Ishikawa (cell line): ENCODE data around the gene MTHFD1L.
"Not testable (repeated sequence)": the region's sequence is repeated elsewhere in the genome, so short reads cannot be mapped to it uniquely, and the experiment has no call there.

Experiments
- CEBPB ChIP-seq: IDR thresholded peaks from 2 replicates; pipeline ENCODE4 v1.6.1; 2012
- CREB1 ChIP-seq: IDR thresholded peaks from 2 replicates; pipeline ENCODE4 v1.6.1; 2012; ENCODE audit warnings: low read depth
- EP300 ChIP-seq: IDR thresholded peaks from 2 replicates; pipeline ENCODE4 v1.6.1; 2012; ENCODE audit warnings: borderline replicate concordance
- FOXM1 ChIP-seq: IDR thresholded peaks from 2 replicates; pipeline ENCODE4 v1.6.1; 2012; ENCODE audit warnings: low read depth, borderline replicate concordance
- MAX ChIP-seq: IDR thresholded peaks from 2 replicates; pipeline ENCODE4 v1.6.1; 2012
- NFIC ChIP-seq: IDR thresholded peaks from 2 replicates; pipeline ENCODE4 v1.6.1; 2012
- RAD21 ChIP-seq: IDR thresholded peaks from 2 replicates; pipeline ENCODE4 v1.6.1; 2012; ENCODE audit warnings: low read depth
- REST ChIP-seq: IDR thresholded peaks from 2 replicates; pipeline ENCODE4 v1.6.1; 2012; ENCODE audit warnings: low read depth, mild to moderate bottlenecking
- TAF1 ChIP-seq: IDR thresholded peaks from 2 replicates; pipeline ENCODE4 v1.6.1; 2012; ENCODE audit warnings: low read depth, mild to moderate bottlenecking
- TCF12 ChIP-seq: IDR thresholded peaks from 2 replicates; pipeline ENCODE4 v1.6.1; 2012; ENCODE audit warnings: low read depth
- TEAD4 ChIP-seq: IDR thresholded peaks from 2 replicates; pipeline ENCODE4 v1.6.1; 2012
- USF1 ChIP-seq: IDR thresholded peaks from 2 replicates; pipeline ENCODE4 v1.6.1; 2012
- YY1 ChIP-seq: IDR thresholded peaks from 2 replicates; pipeline ENCODE4 v1.6.1; 2012; ENCODE audit warnings: low read depth
- ZBTB7A ChIP-seq: IDR thresholded peaks from 2 replicates; pipeline ENCODE4 v1.6.1; 2012; ENCODE audit warnings: low read depth

- not testable (repeated sequence) for TF ChIP-seq MAX, EP300, ZBTB7A, RAD21, REST, CREB1, TCF12, USF1, CEBPB, TAF1, NFIC, YY1, FOXM1
- peak; percentile 56; the same call in 1 of the 2 replicates for TF ChIP-seq TEAD4
Observed at GRCh38 chr6:151045511-151046222, 180.2 kb downstream of the MTHFD1L start.
